SK-N-SH (cell line): ENCODE measurements around the gene IKZF4. TPM values are rescaled to one million over a fixed set of nuclear protein-coding genes. Genes with fewer than 3 reads are reported as not detected.
"Not testable (repeated sequence)": the region's sequence is repeated elsewhere in the genome, so short reads cannot be mapped to it uniquely, and the experiment has no call there.

Experiments used
- CTCF ChIA-PET: fragments of 300-600, 350-600 bp; formaldehyde crosslinking; extraction: SDS; loops from one replicate; lab custom pipeline; 2021; lab: Yijun Ruan, JAX
- POLR2A ChIA-PET: fragments of 350-600 bp; sonication (Branson Sonifier 250); formaldehyde crosslinking; extraction: SDS; loops from one replicate; lab custom pipeline; 2020; ENCODE audit warnings: antibody characterized with exemption, inconsistent platforms; lab: Yijun Ruan, JAX
- DNase-seq: peaks from one replicate; pipeline ENCODE4 v3.0.0; 2012
- H2AFZ ChIP-seq: fragments of 200-600 bp; sonication (generic); 2 replicates; pipeline ENCODE4 v1.8.1; 2016; ENCODE audit warnings: antibody characterized with exemption, mild to moderate bottlenecking, low read depth
- H3F3A ChIP-seq: fragments of 200-600 bp; sonication (generic); replicated peaks from 2 replicates; pipeline ENCODE3; 2016; ENCODE audit warnings: antibody characterized with exemption, mild to moderate bottlenecking; ENCODE audit not compliant: insufficient read depth
- H3K27ac ChIP-seq, 2 experiments: fragments of 200-500 bp in 1 of 2; fragments of 200-600 bp in 1 of 2; sonication (Bioruptor generic) in 1 of 2; sonication (generic), shearing (Covaris generic) in 1 of 2; 2 replicates each; pipeline versions ENCODE4 v1.5.1 to v1.6.1; 2014 to 2016; ENCODE audit warnings: low read depth in 2 of 2, inconsistent platforms in 1 of 2, low read length in 1 of 2, mild to moderate bottlenecking in 1 of 2, mixed read lengths in 1 of 2
- H3K27me3 ChIP-seq: fragments of 200-600 bp; sonication (generic), shearing (Covaris generic); 2 replicates; pipeline ENCODE4 v1.6.1; 2016; ENCODE audit warnings: mixed run types; ENCODE audit not compliant: insufficient read depth
- H3K36me3 ChIP-seq, 2 experiments: fragments of 200-500 bp in 1 of 2; fragments of 200-600 bp in 1 of 2; sonication (Bioruptor generic) in 1 of 2; sonication (generic) in 1 of 2; replicated peaks in 1 of 2; 2 replicates each; pipeline versions ENCODE3 to v1.5.1; 2014 to 2016; ENCODE audit warnings: low read length in 1 of 2, mild to moderate bottlenecking in 1 of 2; ENCODE audit not compliant: insufficient read depth in 2 of 2, control insufficient read depth in 1 of 2
- H3K4me1 ChIP-seq, 2 experiments: fragments of 200-500 bp in 1 of 2; fragments of 200-600 bp in 1 of 2; sonication (Bioruptor generic) in 1 of 2; sonication (generic), shearing (Covaris generic) in 1 of 2; 2 replicates each; pipeline versions ENCODE4 v1.5.1 to v1.6.1; 2014 to 2016; ENCODE audit warnings: low read depth in 1 of 2, low read length in 1 of 2, mixed run types in 1 of 2; ENCODE audit not compliant: insufficient read depth in 2 of 2, control insufficient read depth in 1 of 2
- H3K4me2 ChIP-seq: fragments of 200-600 bp; sonication (generic), shearing (Covaris generic); 2 replicates; pipeline ENCODE4 v1.6.1; 2017; ENCODE audit warnings: mixed run types
- H3K4me3 ChIP-seq, 2 experiments: fragments of 200-500 bp in 1 of 2; fragments of 200-600 bp in 1 of 2; sonication (Bioruptor generic) in 1 of 2; sonication (generic), shearing (Covaris generic) in 1 of 2; 2 replicates each; pipeline versions ENCODE4 v1.5.1 to v1.8.1; 2014 to 2016; ENCODE audit warnings: low read depth in 2 of 2, inconsistent platforms in 1 of 2, low read length in 1 of 2, mild to moderate bottlenecking in 1 of 2, mixed read lengths in 1 of 2, moderate library complexity in 1 of 2
- H3K79me2 ChIP-seq: fragments of 200-600 bp; sonication (generic); 2 replicates; pipeline ENCODE4 v1.8.1; 2017; ENCODE audit warnings: mild to moderate bottlenecking; ENCODE audit not compliant: insufficient read depth
- H3K9ac ChIP-seq: fragments of 200-600 bp; sonication (generic); 2 replicates; pipeline ENCODE4 v1.6.1; 2017; ENCODE audit warnings: mixed run types
- H3K9me2 ChIP-seq: fragments of 200-600 bp; sonication (generic); 2 replicates; pipeline ENCODE4 v1.6.1; 2017; ENCODE audit warnings: mixed run types
- H3K9me3 ChIP-seq: fragments of 200-600 bp; sonication (generic); 2 replicates; pipeline ENCODE4 v1.6.1; 2017; ENCODE audit warnings: mixed run types, mild to moderate bottlenecking, moderate library complexity
- H4K20me1 ChIP-seq: fragments of 200-600 bp; sonication (generic); 2 replicates; pipeline ENCODE4 v1.6.1; 2017; ENCODE audit warnings: mild to moderate bottlenecking, mixed run types; ENCODE audit not compliant: insufficient read depth
- CHD2 ChIP-seq: fragments of 150-350 bp; IDR thresholded peaks from 2 replicates; pipeline ENCODE4 v1.6.1; 2018; ENCODE audit warnings: low read length; ENCODE audit not compliant: partially characterized antibody
- CTCF ChIP-seq: fragments of 200-600 bp; sonication (generic); IDR thresholded peaks from 2 replicates; pipeline ENCODE4 v1.6.1; 2017; ENCODE audit warnings: antibody characterized with exemption, mild to moderate bottlenecking, moderate library complexity
- EP300 ChIP-seq, 2 experiments: IDR thresholded peaks; 2 replicates each; pipeline versions ENCODE4 v1.4.0 to v1.6.1; 2012; ENCODE audit warnings: borderline replicate concordance in 1 of 2, low read depth in 1 of 2, low read length in 1 of 2
- NFIC ChIP-seq: IDR thresholded peaks from 2 replicates; pipeline ENCODE4 v1.4.0; 2012; ENCODE audit warnings: borderline replicate concordance
- RAD21 ChIP-seq: IDR thresholded peaks from 2 replicates; pipeline ENCODE4 v1.6.1; 2012; ENCODE audit warnings: mild to moderate bottlenecking, low read length
- REST ChIP-seq: IDR thresholded peaks from 2 replicates; pipeline ENCODE4 v1.6.1; 2012; ENCODE audit warnings: mild to moderate bottlenecking, low read depth, low read length, moderate library complexity
- TAF1 ChIP-seq: IDR thresholded peaks from 2 replicates; pipeline ENCODE4 v1.6.1; 2012; ENCODE audit warnings: low read depth, mild to moderate bottlenecking, low read length, moderate library complexity, borderline replicate concordance
- USF2 ChIP-seq: fragments of 150-350 bp; IDR thresholded peaks from 2 replicates; pipeline ENCODE4 v1.6.1; 2017; ENCODE audit warnings: antibody characterized with exemption, low read length, low read depth, borderline replicate concordance
- YY1 ChIP-seq: IDR thresholded peaks from 2 replicates; pipeline ENCODE4 v1.4.0; 2012; ENCODE audit warnings: low read depth, mild to moderate bottlenecking
- ZBTB33 ChIP-seq: IDR thresholded peaks from 2 replicates; pipeline ENCODE4 v1.4.0; 2012; ENCODE audit warnings: low read depth, borderline replicate concordance
- WGBS: methylation state at CpG from one replicate; pipeline ENCODE4 v1.1.6; 2017; ENCODE audit warnings: low lambda C conversion rate; 5-methylcytosine and 5-hydroxymethylcytosine counted together
- polyA plus RNA-seq, 3 experiments: library from polyadenylated mRNA; depleted of rRNA; stranded (reverse); fragments of >200 nt; gene quantifications; 2 replicates each; pipeline ENCODE4 v1.2.3, GENCODE V29; 2012

The IKZF4 gene
- polyA plus RNA-seq, 1 of the 3 experiments (the other 2 are of a cell fraction): 3.9 TPM

GRCh38 chr12:55997535-55997859 lies 23.3 kb upstream of the IKZF4 start:
- DNase-seq: no peak
- ChIA-PET CTCF (interaction anchor here (0.6 to 10.8 kb wide), 16 partner anchors 10 to 259 kb away, joined by 3 to 183 read pairs (median 6); partner anchors contain the start of genes IKZF4, RAB5B, RPL41 and SMARCC2), POLR2A (interaction anchor here (0.8 to 2.2 kb wide), 5 partner anchors 10 to 168 kb away, joined by 3 to 11 read pairs (median 6); partner anchors contain the start of genes DNAJC14, IKZF4 and PA2G4)
- no peaks in the 10 kb centered on the region for H3K9me2 ChIP-seq
- H3K9ac ChIP-seq: peak overlapping the region; percentile 81
- peaks cover 0 to 3% of the 10 kb centered on the region in 2 experiments; a peak in 1 of 4 replicates for H3K4me1 ChIP-seq
- WGBS: 0% methylated on average over 4 of the region's 5 CpGs
- peaks cover 8 to 25% of the 10 kb centered on the region in 2 experiments for H3K36me3 ChIP-seq
- peak overlapping the region; percentile 85 to 97 for H3K4me3 ChIP-seq
- no peaks in the 10 kb centered on the region for H3K9me3 ChIP-seq
- no peak for TF ChIP-seq REST
- no peak for TF ChIP-seq EP300 (IDR thresholded peaks at IDR 0.05; ENCODE audit: borderline replicate concordance in 1 of 2, low read depth in 1 of 2, low read length in 1 of 2)
- no peak for TF ChIP-seq ZBTB33
- TF ChIP-seq RAD21: no peak
- no peak for TF ChIP-seq CHD2
- TF ChIP-seq NFIC: no peak
- no peak for TF ChIP-seq USF2
- no peak for TF ChIP-seq CTCF
- no peak for TF ChIP-seq TAF1
- no peak for TF ChIP-seq YY1
- H3K27me3 ChIP-seq: no peaks in the 10 kb centered on the region
- H3K79me2 ChIP-seq: peaks cover 9% of the 10 kb centered on the region; the same call in 1 of the 2 replicates
- peak overlapping the region; percentile 18 to 84; a peak in 3 of 4 replicates for H3K27ac ChIP-seq
- peaks cover 26% of the 10 kb centered on the region for H3F3A ChIP-seq
- H3K4me2 ChIP-seq: peak overlapping the region; percentile 99
- no peaks in the 10 kb centered on the region for H4K20me1 ChIP-seq
- peak overlapping the region; percentile 93 for H2AFZ ChIP-seq

GRCh38 chr12:55999522-55999921 lies 21.3 kb upstream of the IKZF4 start:
- H3K27ac ChIP-seq, DNase-seq, H3K9ac ChIP-seq, H3K9me3 ChIP-seq, H3K4me2 ChIP-seq, H3K9me2 ChIP-seq, H2AFZ ChIP-seq, H3K79me2 ChIP-seq, H3K4me1 ChIP-seq, H3K4me3 ChIP-seq, H3K27me3 ChIP-seq, H4K20me1 ChIP-seq: not testable (repeated sequence)
- CTCF ChIA-PET: interaction anchor here (10.8 kb wide), 1 partner anchor 25 kb away, joined by 183 read pairs; the partner anchor contains the start of gene IKZF4
- H3K36me3 ChIP-seq: peaks cover 0 to 12% of the 10 kb centered on the region in 2 experiments
- POLR2A ChIA-PET: interaction anchor here (1.0 kb wide), 1 partner anchor 25 kb away, joined by 3 read pairs; the partner anchor contains the start of gene RAB5B
- 81% methylated on average over 6 of the region's 6 CpGs for WGBS
- peaks cover 21% of the 10 kb centered on the region for H3F3A ChIP-seq

GRCh38 chr12:55999999-56000540 lies 20.8 kb upstream of the IKZF4 start:
- POLR2A ChIA-PET, H3K36me3 ChIP-seq, H3K27me3 ChIP-seq, DNase-seq, H3K79me2 ChIP-seq, H4K20me1 ChIP-seq, H3K4me2 ChIP-seq, H2AFZ ChIP-seq, H3K4me3 ChIP-seq, H3K9me3 ChIP-seq, H3K9ac ChIP-seq, H3K27ac ChIP-seq, H3K4me1 ChIP-seq, H3K9me2 ChIP-seq: not testable (repeated sequence)
- CTCF ChIA-PET: interaction anchor here (10.8 kb wide), 1 partner anchor 24 kb away, joined by 183 read pairs; the partner anchor contains the start of gene IKZF4
- 99% methylated on average over 13 of the region's 33 CpGs for WGBS
- peaks cover 16% of the 10 kb centered on the region for H3F3A ChIP-seq
